ENCODE measurements around the gene DCC. TPM values are rescaled to one million over a fixed set of nuclear protein-coding genes. Genes with fewer than 3 reads are reported as not detected.

DCC gene
- total RNA-seq, 3 donors from 2014 or later (not counting 1 experiment from before 2014, with no cell fraction given) = not detected

- Histone ChIP-seq H3K36me3 (ENCODE audit: control insufficient read depth, insufficient read depth, low read length) (no peaks in the 10 kb centered on the region), H3K4me1 (ENCODE audit: control insufficient read depth, insufficient read depth, low read length) (no peaks in the 10 kb centered on the region), H3K27ac (ENCODE audit: low read length) (no peak overlapping the region), H3K9me3 (ENCODE audit: control insufficient read depth, insufficient read depth, low read length) (no peaks in the 10 kb centered on the region), H3K4me3 (ENCODE audit: low read length) (no peak overlapping the region), H3K27me3 (ENCODE audit: control insufficient read depth, insufficient read depth, low read length) (no peaks in the 10 kb centered on the region)
- no CpG with 5 or more reads among the region's 3 CpGs for WGBS (ENCODE audit: insufficient coverage)
- Mint-ChIP-seq H3K27me3 (ENCODE audit: low read depth in 2 of 2) (no peaks in the 10 kb centered on the region), H3K27ac (no peak overlapping the region), H3K4me1 (no peaks in the 10 kb centered on the region), H3K9me3 (peaks cover 5 to 7% of the 10 kb centered on the region in 2 donors), H3K4me3 (no peak overlapping the region), H3K36me3 (no peaks in the 10 kb centered on the region)
- TF ChIP-seq CTCF (IDR thresholded peaks at IDR 0.05) = no peak
- no peak for ATAC-seq
- intact Hi-C loops (cut with micrococcal nuclease) = no loop called here
- no peak for DNase-seq
These were observed 1138.2 kb downstream of the DCC start for GRCh38 chr18:53478155-53478554.

- Mint-ChIP-seq H3K27me3 (ENCODE audit: low read depth in 2 of 2) (no peaks in the 10 kb centered on the region), H3K36me3 (no peaks in the 10 kb centered on the region)
These were observed 1146.3 kb downstream of the DCC start for GRCh38 chr18:53486296-53486695.

GRCh38 chr18:53489266-53489665 is 1149.3 kb downstream of the DCC start:
- H3K27me3 Mint-ChIP-seq (ENCODE audit: low read depth in 2 of 2) = no peaks in the 10 kb centered on the region
- Histone ChIP-seq H3K27ac (ENCODE audit: low read length) (no peak overlapping the region), H3K27me3 (ENCODE audit: control insufficient read depth, insufficient read depth, low read length) (no peaks in the 10 kb centered on the region), H3K4me3 (ENCODE audit: low read length) (no peak overlapping the region), H3K4me1 (ENCODE audit: control insufficient read depth, insufficient read depth, low read length) (no peaks in the 10 kb centered on the region), H3K36me3 (ENCODE audit: control insufficient read depth, insufficient read depth, low read length) (no peaks in the 10 kb centered on the region), H3K9me3 (ENCODE audit: control insufficient read depth, insufficient read depth, low read length) (no peaks in the 10 kb centered on the region)
- peaks cover 13 to 15% of the 10 kb centered on the region in 2 donors for H3K9me3 Mint-ChIP-seq
- H3K4me3 Mint-ChIP-seq = no peak overlapping the region
- no peak for ATAC-seq
- no peaks in the 10 kb centered on the region for H3K4me1 Mint-ChIP-seq
- 36% methylated on average over 3 of the region's 3 CpGs for WGBS (ENCODE audit: insufficient coverage)
- TF ChIP-seq CTCF (IDR thresholded peaks at IDR 0.05) = no peak
- H3K27ac Mint-ChIP-seq = no peak overlapping the region
- DNase-seq = no peak
- no peaks in the 10 kb centered on the region for H3K36me3 Mint-ChIP-seq
- intact Hi-C loops (cut with micrococcal nuclease) = no loop called here

More at GRCh38 chr18:53486296-53486695, 1146.3 kb downstream of the DCC start:
- H3K27ac Mint-ChIP-seq = no peak overlapping the region
- 64% methylated on average over 3 of the region's 3 CpGs for WGBS (ENCODE audit: insufficient coverage)
- intact Hi-C loops (cut with micrococcal nuclease) = no loop called here
- Histone ChIP-seq H3K36me3 (ENCODE audit: control insufficient read depth, insufficient read depth, low read length) (no peaks in the 10 kb centered on the region), H3K4me3 (ENCODE audit: low read length) (no peak overlapping the region), H3K4me1 (ENCODE audit: control insufficient read depth, insufficient read depth, low read length) (no peaks in the 10 kb centered on the region), H3K27ac (ENCODE audit: low read length) (no peak overlapping the region), H3K9me3 (ENCODE audit: control insufficient read depth, insufficient read depth, low read length) (no peaks in the 10 kb centered on the region), H3K27me3 (ENCODE audit: control insufficient read depth, insufficient read depth, low read length) (no peaks in the 10 kb centered on the region)
- no peaks in the 10 kb centered on the region for H3K4me1 Mint-ChIP-seq
- no peak for DNase-seq
- H3K4me3 Mint-ChIP-seq = no peak overlapping the region
- H3K9me3 Mint-ChIP-seq = peaks cover 6 to 9% of the 10 kb centered on the region in 2 donors
- ATAC-seq = no peak
- TF ChIP-seq CTCF (IDR thresholded peaks at IDR 0.05) = no peak

- Mint-ChIP-seq H3K4me3 (no peak overlapping the region), H3K27me3 (ENCODE audit: low read depth in 2 of 2) (no peaks in the 10 kb centered on the region), H3K4me1 (no peaks in the 10 kb centered on the region), H3K27ac (no peak overlapping the region), H3K9me3 (peaks cover 15 to 16% of the 10 kb centered on the region in 2 donors), H3K36me3 (no peaks in the 10 kb centered on the region)
- no peaks in the 10 kb centered on the region for H3K36me3 ChIP-seq (ENCODE audit: control insufficient read depth, insufficient read depth, low read length)
- intact Hi-C loops (cut with micrococcal nuclease) = no loop called here
- no peaks in the 10 kb centered on the region for H3K4me1 ChIP-seq (ENCODE audit: control insufficient read depth, insufficient read depth, low read length)
- H3K27me3 ChIP-seq (ENCODE audit: control insufficient read depth, insufficient read depth, low read length) = no peaks in the 10 kb centered on the region
- no peak overlapping the region for H3K27ac ChIP-seq (ENCODE audit: low read length)
- TF ChIP-seq CTCF (IDR thresholded peaks at IDR 0.05) = no peak
- DNase-seq (no peak), ATAC-seq (no peak)
- WGBS (ENCODE audit: insufficient coverage) = 100% methylated on average over 2 of the region's 2 CpGs
- H3K9me3 ChIP-seq (ENCODE audit: control insufficient read depth, insufficient read depth, low read length) = no peaks in the 10 kb centered on the region
- H3K4me3 ChIP-seq (ENCODE audit: low read length) = no peak overlapping the region
These were observed 1150.0 kb downstream of the DCC start for GRCh38 chr18:53490019-53490418.
